GM21529 (cell line): ENCODE data around the gene ACCS.
A peak's percentile ranks its signal among the peaks of the same experiment; 100 is the strongest.

Experiments
- ATAC-seq: cut with Tn5 transposase; IDR thresholded peaks from one replicate; pipeline ENCODE4 v1.9.1; 2021; ENCODE audit not compliant: unreplicated experiment

Gene ACCS

GRCh38 chr11:44088871-44089270 lies 22.8 kb downstream of the ACCS start:
- ATAC-seq, result no peak

DNA sequence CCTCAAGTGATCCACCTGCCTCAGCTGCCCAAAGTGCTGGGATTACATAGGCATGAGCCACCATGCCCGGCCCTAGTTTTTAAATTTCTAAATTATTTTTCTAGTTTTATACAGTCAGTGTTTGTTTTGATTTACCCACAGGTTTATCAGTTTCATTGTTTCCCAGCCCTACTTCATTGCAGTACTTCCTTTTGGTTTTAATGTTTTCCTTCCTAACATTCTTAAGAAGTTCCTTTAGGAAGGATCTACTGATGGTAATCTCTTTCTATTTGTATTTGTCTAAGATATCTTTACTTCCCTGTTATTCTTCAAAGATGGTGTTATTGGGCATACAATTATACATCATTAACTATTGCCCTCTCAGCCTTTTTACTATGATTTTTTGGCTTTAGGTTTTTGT lies 24.5 kb downstream of the ACCS start:
- no peak for ATAC-seq

DNA sequence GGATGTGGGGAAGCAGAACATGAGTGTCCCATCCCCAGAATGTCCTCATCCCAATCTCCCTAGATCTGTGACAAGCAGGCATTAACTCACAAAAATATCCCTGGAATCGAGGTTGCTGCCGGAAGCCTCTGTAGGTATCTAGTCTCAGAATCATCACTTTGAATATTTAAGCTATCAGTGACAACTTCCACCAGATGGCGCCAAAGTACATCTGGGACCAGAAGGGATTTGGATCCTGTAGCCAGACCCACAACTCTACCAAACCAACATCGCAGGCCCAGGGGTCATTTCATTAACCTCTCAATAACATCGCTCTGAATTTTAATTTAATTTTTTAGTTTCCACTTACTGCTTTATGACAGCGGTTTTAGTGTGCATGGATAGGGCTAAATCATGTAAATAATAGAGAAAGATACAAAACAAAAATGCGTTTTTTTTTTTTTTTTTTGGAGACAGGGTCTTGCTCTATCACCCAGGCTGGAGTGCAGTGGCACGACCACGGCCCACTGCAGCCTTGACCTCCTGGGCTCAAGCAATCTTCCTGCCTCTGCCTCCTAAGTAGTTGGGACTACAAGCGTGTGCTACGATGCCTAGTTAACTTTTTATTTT lies 28.3 kb downstream of the ACCS start:
- ATAC-seq, result no peak

- peak; percentile 93 for ATAC-seq
Measured at GRCh38 chr11:44095506-44096359, 29.7 kb downstream of the ACCS start, which contains the start of gene EXT2. Gene EXT2, plus strand, starts transcription at chr11:44095678. Its CDS starts 12,035 bp downstream, at chr11:44107713.

- peak; percentile 1 for ATAC-seq
Measured at GRCh38 chr11:44096360-44097185, 30.5 kb downstream of the ACCS start.

DNA sequence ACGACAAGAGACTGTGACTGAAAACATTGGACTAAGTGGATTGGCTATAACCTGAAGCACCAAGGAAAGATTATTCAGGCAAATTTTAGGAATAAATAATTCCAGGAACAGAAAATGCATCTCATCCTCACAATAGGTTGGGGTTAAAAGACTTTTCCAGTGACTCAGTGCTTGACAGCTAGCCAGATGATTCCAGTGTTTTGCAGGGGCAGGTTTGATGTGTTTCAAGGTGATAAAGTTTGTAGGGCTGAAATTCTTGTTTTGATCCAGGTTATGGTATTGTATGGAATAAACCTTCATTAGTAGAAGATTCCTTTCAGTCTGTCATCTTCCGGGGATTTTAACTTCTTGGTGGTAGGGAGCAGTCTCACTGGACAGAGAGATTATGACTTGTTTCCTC lies 31.8 kb downstream of the ACCS start:
- ATAC-seq, result no peak

- ATAC-seq, result no peak
Measured at GRCh38 chr11:44101098-44101497, 35.0 kb downstream of the ACCS start.

GRCh38 chr11:44104481-44105294 lies 38.6 kb downstream of the ACCS start:
- ATAC-seq, result no peak

- no peak for ATAC-seq
Measured at GRCh38 chr11:44108260-44108659, 42.2 kb downstream of the ACCS start.

GRCh38 chr11:44110231-44110679 lies 44.2 kb downstream of the ACCS start:
- peak; percentile 95 for ATAC-seq

- ATAC-seq, result no peak
Measured at GRCh38 chr11:44112091-44112821, 46.2 kb downstream of the ACCS start.

GRCh38 chr11:44113018-44113417 lies 46.9 kb downstream of the ACCS start:
- no peak for ATAC-seq

GRCh38 chr11:44113572-44113971 lies 47.5 kb downstream of the ACCS start:
- ATAC-seq, result no peak

GRCh38 chr11:44116234-44116830 lies 50.3 kb downstream of the ACCS start:
- ATAC-seq, result no peak

- ATAC-seq, result no peak
Measured at GRCh38 chr11:44120169-44120568, 54.1 kb downstream of the ACCS start.

DNA sequence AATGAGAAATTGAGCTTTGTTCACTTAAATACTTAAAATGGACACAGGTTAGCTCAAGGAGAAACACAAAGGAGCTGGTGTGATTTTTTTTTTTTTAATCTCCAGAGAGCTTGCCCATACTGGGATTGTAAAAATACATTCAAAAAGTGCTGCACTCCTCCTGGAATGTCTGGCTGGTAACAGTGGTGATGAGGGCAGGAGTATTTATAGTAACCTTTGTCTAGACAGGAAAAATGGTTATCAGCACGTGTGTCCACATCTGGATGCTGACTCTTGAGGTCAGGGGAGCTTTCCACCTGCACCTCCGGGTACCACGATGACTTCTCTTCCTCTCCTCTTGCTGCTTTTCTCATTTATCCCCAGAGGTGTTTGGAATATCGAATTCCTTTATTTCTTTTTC lies 59.5 kb downstream of the ACCS start:
- no peak for ATAC-seq

GRCh38 chr11:44126304-44126703 lies 60.2 kb downstream of the ACCS start:
- no peak for ATAC-seq

DNA sequence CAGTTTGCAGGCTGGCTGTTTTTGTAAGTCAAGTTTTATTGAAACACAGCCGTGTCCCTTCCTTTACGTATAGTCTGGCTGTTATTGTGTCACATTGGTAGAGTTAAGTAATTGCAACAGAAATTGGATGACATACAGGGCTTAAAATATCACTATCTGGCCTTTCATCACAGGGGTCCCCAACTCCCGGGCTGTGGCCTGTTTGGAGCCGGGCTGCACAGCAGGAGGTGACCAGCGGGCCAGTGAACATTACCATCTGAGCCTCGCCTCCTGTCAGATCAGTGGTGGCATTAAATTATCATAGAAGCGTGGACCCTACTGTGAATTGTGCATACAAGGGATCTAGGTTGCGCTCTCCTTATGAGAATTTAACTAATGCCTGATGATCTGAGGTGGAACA lies 61.1 kb downstream of the ACCS start:
- ATAC-seq, result no peak

GRCh38 chr11:44128729-44129128 lies 62.7 kb downstream of the ACCS start:
- ATAC-seq, result no peak

DNA sequence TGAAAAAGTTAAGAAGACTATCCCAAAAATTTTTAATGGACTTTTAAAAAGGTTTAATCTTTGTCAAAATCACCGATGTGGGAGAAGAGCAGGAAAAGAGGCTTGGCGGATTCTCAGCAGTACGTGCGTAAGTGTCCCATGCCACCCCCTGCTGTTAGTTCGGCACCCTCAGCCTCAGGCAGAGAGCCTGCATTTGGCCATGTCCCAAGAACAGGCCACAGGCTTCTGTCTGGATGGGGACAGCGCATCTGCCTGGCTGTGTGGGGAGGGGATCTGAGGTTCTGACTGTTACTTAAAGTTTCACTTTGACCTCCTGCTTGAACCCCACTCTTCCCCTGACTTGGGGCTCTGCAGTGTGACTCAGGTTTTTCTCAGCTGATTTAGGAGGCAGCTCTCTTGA lies 64.7 kb downstream of the ACCS start:
- no peak for ATAC-seq
